Measurements from ENCODE around the gene NELL1. TPM values are rescaled to one million over a fixed set of nuclear protein-coding genes. Genes with fewer than 3 reads are reported as not detected.

NELL1 gene
- total RNA-seq, 6 experiments from 2014 or later = not detected

GRCh38 chr11:21412652-21413383 lies 743.4 kb downstream of the NELL1 start:
- intact Hi-C loops (cut with DNase I) = no loop called here
- no peak overlapping the region for H3K27ac ChIP-seq

GRCh38 chr11:21414953-21415352 lies 745.6 kb downstream of the NELL1 start:
- Histone ChIP-seq H3K27me3 (no peaks in the 10 kb centered on the region), H3K27ac (no peak overlapping the region), H3K4me1 (no peaks in the 10 kb centered on the region), H3K9me3 (no peaks in the 10 kb centered on the region), H3K4me3 (no peak overlapping the region), H3K36me3 (no peaks in the 10 kb centered on the region)
- intact Hi-C loops (cut with DNase I) = no loop called here
- DNase-seq (no peak), ATAC-seq (no peak)
- 39% methylated on average over 2 of the region's 2 CpGs for WGBS (ENCODE audit: insufficient coverage, low coverage, low lambda C conversion rate, missing lambda C conversion rate)
- TF ChIP-seq CTCF (IDR thresholded peaks at IDR 0.05) (no peak), POLR2A (IDR thresholded peaks at IDR 0.05) (no peak)

More at GRCh38 chr11:21412652-21413383, 743.4 kb downstream of the NELL1 start:
- Histone ChIP-seq H3K27me3 (no peaks in the 10 kb centered on the region), H3K9me3 (no peaks in the 10 kb centered on the region), H3K4me3 (no peak overlapping the region), H3K36me3 (no peaks in the 10 kb centered on the region), H3K4me1 (no peaks in the 10 kb centered on the region)
- WGBS (ENCODE audit: insufficient coverage, low coverage, low lambda C conversion rate, missing lambda C conversion rate) = 39% methylated on average over 5 of the region's 5 CpGs
- no peak for TF ChIP-seq CTCF (IDR thresholded peaks at IDR 0.05)
- TF ChIP-seq POLR2A (IDR thresholded peaks at IDR 0.05) = no peak
- DNase-seq (no peak), ATAC-seq (no peak)

GRCh38 chr11:21415606-21416005 lies 746.2 kb downstream of the NELL1 start:
- Histone ChIP-seq H3K27me3 (no peaks in the 10 kb centered on the region), H3K9me3 (no peaks in the 10 kb centered on the region), H3K27ac (no peak overlapping the region), H3K4me1 (no peaks in the 10 kb centered on the region), H3K4me3 (no peak overlapping the region), H3K36me3 (no peaks in the 10 kb centered on the region)
- DNase-seq (no peak), ATAC-seq (no peak)
- 33% methylated on average over 2 of the region's 2 CpGs for WGBS (ENCODE audit: insufficient coverage, low coverage, low lambda C conversion rate, missing lambda C conversion rate)
- intact Hi-C loops (cut with DNase I) = no loop called here
- TF ChIP-seq POLR2A (IDR thresholded peaks at IDR 0.05) (no peak), CTCF (IDR thresholded peaks at IDR 0.05) (no peak)

- H3K4me1 ChIP-seq = no peaks in the 10 kb centered on the region
- H3K27ac ChIP-seq = no peak overlapping the region
- intact Hi-C loops (cut with DNase I) = no loop called here
- no peak for DNase-seq
- ATAC-seq = no peak
- WGBS (ENCODE audit: insufficient coverage, low coverage, low lambda C conversion rate, missing lambda C conversion rate) = 41% methylated on average over 5 of the region's 5 CpGs
- H3K9me3 ChIP-seq = no peaks in the 10 kb centered on the region
- TF ChIP-seq POLR2A (IDR thresholded peaks at IDR 0.05) = no peak
- TF ChIP-seq CTCF (IDR thresholded peaks at IDR 0.05) = no peak
- no peaks in the 10 kb centered on the region for H3K27me3 ChIP-seq
- H3K36me3 ChIP-seq = no peaks in the 10 kb centered on the region
- H3K4me3 ChIP-seq = no peak overlapping the region
These were observed 752.4 kb downstream of the NELL1 start for GRCh38 chr11:21421711-21422329.
